B cell (primary cell): Measurements from ENCODE around the gene MUC3A. TPM values are rescaled to one million over a fixed set of nuclear protein-coding genes. Genes with fewer than 3 reads are reported as not detected.
"Not testable (repeated sequence)": the region's sequence is repeated elsewhere in the genome, so short reads cannot be mapped to it uniquely, and the experiment has no call there.

ENCODE experiments used
- ATAC-seq: fragments of 200-7000 bp; cut with Tn5 transposase; one replicate; pipeline ENCODE4 v1.10.0; 2021; ENCODE audit warnings: low read depth, mild to moderate bottlenecking, moderate number of reproducible peaks, moderate library complexity
- CTCF ChIA-PET: fragments of 350-600 bp; sonication (Branson Sonifier 250); formaldehyde crosslinking; loops from one replicate; lab custom pipeline; 2021; ENCODE audit warnings: antibody characterized with exemption, inconsistent platforms; lab: Charles Lee
- POLR2A ChIA-PET: fragments of 350-600 bp; sonication (Branson Sonifier 250); formaldehyde crosslinking; loops from one replicate; lab custom pipeline; 2021; ENCODE audit warnings: antibody characterized with exemption; lab: Charles Lee
- DNase-seq: peaks from one replicate; pipeline ENCODE4 v3.0.0; 2013
- H2AFZ ChIP-seq: 2 replicates; pipeline ENCODE4 v1.6.1; 2012; ENCODE audit warnings: mild to moderate bottlenecking, low read depth, low read length; ENCODE audit not compliant: insufficient read depth, poor library complexity, severe bottlenecking
- H3K27ac ChIP-seq, 2 donors: 1 replicate in 1 of 2; 2 replicates in 1 of 2; pipeline ENCODE4 v1.5.1; 2012 to 2013; ENCODE audit warnings: low read length in 2 of 2, mild to moderate bottlenecking in 2 of 2, moderate library complexity in 1 of 2
- H3K27me3 ChIP-seq, 4 experiments: fragments of 200-600 bp in 1 of 4; sonication (generic) in 1 of 4; replicated peaks in 1 of 4; 1 replicate in 2 of 4; 2 replicates in 2 of 4; pipeline versions ENCODE4 v1.6.1 to v1.7.0; 2013 to 2016; ENCODE audit warnings: low read length in 3 of 4, mild to moderate bottlenecking in 2 of 4, mixed read lengths in 1 of 4, moderate library complexity in 1 of 4; ENCODE audit not compliant: insufficient read depth in 4 of 4, control insufficient read depth in 3 of 4; ENCODE audit errors: control extremely low read depth in 1 of 4
- H3K36me3 ChIP-seq, 2 experiments: replicated peaks in 1 of 2; 1 replicate in 1 of 2; 2 replicates in 1 of 2; pipeline versions ENCODE4 v1.6.1 to v1.7.1; 2013; ENCODE audit warnings: low read length in 1 of 2; ENCODE audit not compliant: insufficient read depth in 2 of 2, control insufficient read depth in 1 of 2; ENCODE audit errors: control extremely low read depth in 1 of 2, extremely low read depth in 1 of 2
- H3K4me1 ChIP-seq, 2 donors: fragments of 200-600 bp in 1 of 2; sonication (generic) in 1 of 2; 1 replicate in 1 of 2; 2 replicates in 1 of 2; pipeline versions ENCODE4 v1.5.1 to v1.6.1; 2013 to 2017; ENCODE audit warnings: low read length in 2 of 2; ENCODE audit not compliant: control insufficient read depth in 2 of 2, insufficient read depth in 2 of 2
- H3K4me2 ChIP-seq: replicated peaks from 2 replicates; pipeline ENCODE3; 2012; ENCODE audit warnings: mild to moderate bottlenecking, low read depth, low read length; ENCODE audit not compliant: poor library complexity, severe bottlenecking
- H3K4me3 ChIP-seq, 5 experiments: fragments of 200-600 bp in 1 of 5; sonication (generic) in 1 of 5; 1 replicate in 3 of 5; 2 replicates in 2 of 5; pipeline versions ENCODE4 v1.5.1 to v1.7.0; 2011 to 2016; ENCODE audit warnings: low read length in 4 of 5, mild to moderate bottlenecking in 4 of 5, low read depth in 2 of 5, control low read depth in 1 of 5, moderate library complexity in 1 of 5; ENCODE audit not compliant: insufficient read depth in 1 of 5; ENCODE audit errors: control extremely low read depth in 1 of 5, extremely low read depth in 1 of 5
- H3K79me2 ChIP-seq: fragments of 200-600 bp; sonication (generic); one replicate; pipeline ENCODE4 v1.6.0; 2016; ENCODE audit warnings: low read length; ENCODE audit not compliant: control insufficient read depth, insufficient read depth
- H3K9ac ChIP-seq: fragments of 200-600 bp; sonication (generic); 2 replicates; pipeline ENCODE4 v1.6.1; 2017; ENCODE audit warnings: mild to moderate bottlenecking, low read length, moderate library complexity
- H3K9me3 ChIP-seq, 3 donors: one replicate each; pipeline versions ENCODE4 v1.6.1 to v1.7.1; 2013; ENCODE audit warnings: low read length in 2 of 3; ENCODE audit not compliant: control insufficient read depth in 2 of 3, insufficient read depth in 1 of 3; ENCODE audit errors: control extremely low read depth in 1 of 3
- H4K20me1 ChIP-seq: 2 replicates; pipeline ENCODE4 v1.6.0; 2012; ENCODE audit warnings: mild to moderate bottlenecking, low read length; ENCODE audit not compliant: insufficient read depth, control insufficient read depth, poor library complexity, severe bottlenecking
- H3K27ac Mint-ChIP-seq: one replicate; pipeline ENCODE4 v1.8.0; 2021; ENCODE audit warnings: mixed read lengths
- H3K27me3 Mint-ChIP-seq: one replicate; pipeline ENCODE4 v1.8.0; 2021; ENCODE audit warnings: mixed read lengths
- H3K4me1 Mint-ChIP-seq: one replicate; pipeline ENCODE4 v1.8.0; 2021; ENCODE audit warnings: mixed read lengths
- H3K4me3 Mint-ChIP-seq: one replicate; pipeline ENCODE4 v1.8.0; 2021; ENCODE audit warnings: mixed read lengths
- H3K9me3 Mint-ChIP-seq: one replicate; pipeline ENCODE4 v1.8.0; 2022; ENCODE audit warnings: mixed read lengths; ENCODE audit not compliant: insufficient read depth
- EZH2 ChIP-seq: IDR thresholded peaks from 2 replicates; pipeline ENCODE4 v1.6.1; 2012; ENCODE audit warnings: borderline replicate concordance, low read depth, mild to moderate bottlenecking, moderate library complexity, low read length; ENCODE audit not compliant: insufficient read depth, poor library complexity, severe bottlenecking
- WGBS: methylation state at CpG from one replicate; pipeline ENCODE4 v1.1.5; 2013; ENCODE audit warnings: missing lambda C conversion rate; ENCODE audit not compliant: insufficient coverage; 5-methylcytosine and 5-hydroxymethylcytosine counted together
- intact Hi-C: fragments of 100-400 bp; cut with micrococcal nuclease; formaldehyde crosslinking; loops from one replicate; pipeline ENCODE4 v1.10.0; 2022
- polyA plus RNA-seq: library from polyadenylated mRNA; depleted of rRNA; stranded (reverse); fragments of >200 nt; gene quantifications from 2 replicates; pipeline ENCODE4 v1.2.3, GENCODE V29; 2012
- total RNA-seq, 2 donors: library from RNA; stranded (reverse); fragments of 120-200 nt in 1 of 2; gene quantifications; 1 replicate in 1 of 2; 2 replicates in 1 of 2; pipeline versions ENCODE4 v1.2.3 to v1.2.4, GENCODE V29; 2013 to 2022
- TF ChIP-seq, protein P1 (sequence below): fragments of 200-600 bp; IDR thresholded peaks from one replicate; pipeline ENCODE4 v1.8.0; 2022; ENCODE audit warnings: antibody characterized with exemption, mild to moderate bottlenecking

Gene MUC3A
- total and polyA plus RNA-seq, 2 donors (not counting 1 experiment from before 2014, with no cell fraction given), result not detected

- Histone ChIP-seq H2AFZ (no peak overlapping the region), H3K9ac (no peak overlapping the region), H3K4me3 (no peak overlapping the region), H3K36me3 (no peaks in the 10 kb centered on the region), H3K4me1 (no peaks in the 10 kb centered on the region), H3K9me3 (peaks cover 0 to 3% (median 0%) of the 10 kb centered on the region in 3 donors), H3K79me2 (no peaks in the 10 kb centered on the region), H3K4me2 (no peak overlapping the region), H3K27ac (no peak overlapping the region), H3K27me3 (no peaks in the 10 kb centered on the region), H4K20me1 (no peaks in the 10 kb centered on the region)
- Mint-ChIP-seq H3K27me3 (peaks cover 18% of the 10 kb centered on the region), H3K27ac (no peak overlapping the region), H3K4me3 (no peak overlapping the region), H3K4me1 (no peaks in the 10 kb centered on the region), H3K9me3 (no peaks in the 10 kb centered on the region)
- CTCF ChIA-PET, result no interaction called here
- 68% methylated on average over 4 of the region's 8 CpGs for WGBS
- POLR2A ChIA-PET, result no interaction called here
- ATAC-seq, result no peak
- intact Hi-C loops, result no loop called here
- DNase-seq, result no peak
- no peak for TF ChIP-seq EZH2
- TF ChIP-seq, protein P1, sequence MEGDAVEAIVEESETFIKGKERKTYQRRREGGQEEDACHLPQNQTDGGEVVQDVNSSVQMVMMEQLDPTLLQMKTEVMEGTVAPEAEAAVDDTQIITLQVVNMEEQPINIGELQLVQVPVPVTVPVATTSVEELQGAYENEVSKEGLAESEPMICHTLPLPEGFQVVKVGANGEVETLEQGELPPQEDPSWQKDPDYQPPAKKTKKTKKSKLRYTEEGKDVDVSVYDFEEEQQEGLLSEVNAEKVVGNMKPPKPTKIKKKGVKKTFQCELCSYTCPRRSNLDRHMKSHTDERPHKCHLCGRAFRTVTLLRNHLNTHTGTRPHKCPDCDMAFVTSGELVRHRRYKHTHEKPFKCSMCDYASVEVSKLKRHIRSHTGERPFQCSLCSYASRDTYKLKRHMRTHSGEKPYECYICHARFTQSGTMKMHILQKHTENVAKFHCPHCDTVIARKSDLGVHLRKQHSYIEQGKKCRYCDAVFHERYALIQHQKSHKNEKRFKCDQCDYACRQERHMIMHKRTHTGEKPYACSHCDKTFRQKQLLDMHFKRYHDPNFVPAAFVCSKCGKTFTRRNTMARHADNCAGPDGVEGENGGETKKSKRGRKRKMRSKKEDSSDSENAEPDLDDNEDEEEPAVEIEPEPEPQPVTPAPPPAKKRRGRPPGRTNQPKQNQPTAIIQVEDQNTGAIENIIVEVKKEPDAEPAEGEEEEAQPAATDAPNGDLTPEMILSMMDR, result no peak
Measured at GRCh38 chr7:100983451-100984187, 34.3 kb downstream of the MUC3A start.

- H3K9ac ChIP-seq, intact Hi-C loops, H3K4me3 Mint-ChIP-seq: not testable (repeated sequence)
Measured at GRCh38 chr7:100984241-100984918, 35.0 kb downstream of the MUC3A start.

DNA sequence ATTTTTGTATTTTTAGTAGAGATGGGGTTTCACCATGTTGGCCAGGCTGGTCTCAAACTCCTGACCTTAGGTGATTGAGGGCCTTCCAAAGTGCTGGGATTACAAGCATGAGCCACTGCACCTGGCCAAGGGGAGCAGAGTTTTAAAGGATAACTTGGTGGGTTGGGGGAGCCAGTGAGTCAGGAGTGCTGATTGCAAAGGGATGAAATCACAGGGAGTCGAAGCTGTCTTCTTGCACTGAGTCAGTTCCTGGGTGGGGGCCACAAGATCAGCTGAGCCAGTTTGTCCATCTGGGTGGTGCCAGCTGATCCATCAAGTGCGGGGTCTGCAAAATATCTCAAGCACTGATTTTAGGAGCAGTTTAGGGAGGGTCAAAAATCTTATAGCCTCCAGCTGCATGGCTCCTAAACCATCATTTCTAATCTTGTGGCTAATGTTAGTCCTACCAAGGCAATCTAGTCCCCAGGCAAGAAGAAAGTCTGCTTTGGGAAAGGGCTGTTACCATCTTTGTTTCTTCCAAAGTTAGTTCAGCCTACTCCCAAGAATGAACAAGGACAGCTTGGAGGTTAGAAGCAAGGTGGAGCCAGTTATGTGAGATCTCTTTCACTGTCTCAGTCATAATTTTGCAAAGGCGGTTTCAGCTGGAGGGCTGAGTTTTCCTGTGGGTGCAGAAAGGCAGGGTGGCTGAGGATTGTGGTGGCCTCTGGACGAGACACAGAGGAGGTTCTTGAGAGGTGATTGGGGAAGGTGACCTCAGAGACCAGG lies 35.9 kb downstream of the MUC3A start:
- H3K4me2 ChIP-seq, DNase-seq, H3K9me3 Mint-ChIP-seq, H3K27ac ChIP-seq, POLR2A ChIA-PET, H4K20me1 ChIP-seq, H3K4me3 Mint-ChIP-seq, H2AFZ ChIP-seq, intact Hi-C loops, H3K4me1 Mint-ChIP-seq, ATAC-seq, H3K4me3 ChIP-seq, H3K36me3 ChIP-seq, H3K27me3 ChIP-seq, H3K9me3 ChIP-seq, H3K9ac ChIP-seq, H3K4me1 ChIP-seq, CTCF ChIA-PET, H3K79me2 ChIP-seq, H3K27ac Mint-ChIP-seq: not testable (repeated sequence)
- peaks cover 18% of the 10 kb centered on the region for H3K27me3 Mint-ChIP-seq
- 74% methylated on average over 3 of the region's 4 CpGs for WGBS

More at GRCh38 chr7:100984241-100984918, 35.0 kb downstream of the MUC3A start:
- H3K4me1 ChIP-seq, H2AFZ ChIP-seq, CTCF ChIA-PET, H4K20me1 ChIP-seq, H3K4me2 ChIP-seq, POLR2A ChIA-PET, H3K79me2 ChIP-seq, H3K4me3 ChIP-seq, H3K27me3 ChIP-seq, ATAC-seq, H3K9me3 Mint-ChIP-seq, DNase-seq, H3K9me3 ChIP-seq, H3K27ac ChIP-seq, H3K36me3 ChIP-seq, H3K4me1 Mint-ChIP-seq, H3K27ac Mint-ChIP-seq: not testable (repeated sequence)
- WGBS, result 89% methylated on average over 10 of the region's 14 CpGs
- peaks cover 18% of the 10 kb centered on the region for H3K27me3 Mint-ChIP-seq
